HepG2 (cell line): ENCODE data around the gene CCN2. TPM values are rescaled to one million over a fixed set of nuclear protein-coding genes. Genes with fewer than 3 reads are reported as not detected.
A peak's percentile ranks its signal among the peaks of the same experiment; 100 is the strongest.

Source experiments
- BRF2 ChIP-seq: sonication (generic); formaldehyde crosslinking; IDR thresholded peaks from 2 replicates; pipeline ENCODE4 v1.8.1; 2022; ENCODE audit warnings: mild to moderate bottlenecking, missing genetic modification reagents
- CREBL2 ChIP-seq: sonication (generic); formaldehyde crosslinking; IDR thresholded peaks from 2 replicates; pipeline ENCODE4 v1.8.1; 2023; ENCODE audit warnings: missing genetic modification reagents, mild to moderate bottlenecking, borderline replicate concordance
- DNMT3B ChIP-seq: conservative IDR thresholded peaks from 2 replicates; pipeline ENCODE4 v1.6.1; 2016; ENCODE audit warnings: missing biosample characterization, control low read depth
- ERF ChIP-seq: IDR thresholded peaks from 2 replicates; pipeline ENCODE4 v1.6.1; 2018; ENCODE audit warnings: missing biosample characterization, missing genetic modification reagents
- HMGA1 ChIP-seq: sonication (generic); formaldehyde crosslinking; conservative IDR thresholded peaks from 2 replicates; pipeline ENCODE4 v1.4.0; 2020; ENCODE audit warnings: missing genetic modification reagents
- HOXD1 ChIP-seq: sonication (generic); formaldehyde crosslinking; IDR thresholded peaks from 2 replicates; pipeline ENCODE4 v1.5.0; 2020; ENCODE audit warnings: missing genetic modification reagents
- IKZF5 ChIP-seq: IDR thresholded peaks from 2 replicates; pipeline ENCODE4 v1.6.1; 2018; ENCODE audit warnings: missing genetic modification reagents, mild to moderate bottlenecking, missing compliant biosample characterization
- NFE2L1 ChIP-seq: sonication (generic); formaldehyde crosslinking; IDR thresholded peaks from 2 replicates; pipeline ENCODE4 v1.4.0; 2020; ENCODE audit warnings: missing genetic modification reagents, mild to moderate bottlenecking, borderline replicate concordance
- NR2F1 ChIP-seq, 2 experiments: fragments of 450-650 bp in 1 of 2; formaldehyde crosslinking in 1 of 2; IDR thresholded peaks; 2 replicates each; pipeline versions ENCODE4 v1.5.0 to v1.6.1; 2016 to 2020; ENCODE audit warnings: mild to moderate bottlenecking in 1 of 2, missing compliant biosample characterization in 1 of 2, missing genetic modification reagents in 1 of 2, moderate library complexity in 1 of 2
- RARG ChIP-seq: sonication (generic); formaldehyde crosslinking; IDR thresholded peaks from 2 replicates; pipeline ENCODE4 v1.4.0; 2020; ENCODE audit warnings: low read depth, mild to moderate bottlenecking, missing genetic modification reagents
- RBAK ChIP-seq: sonication (generic); formaldehyde crosslinking; IDR thresholded peaks from 2 replicates; pipeline ENCODE4 v1.5.1; 2020; ENCODE audit warnings: mild to moderate bottlenecking, missing genetic modification reagents
- RFX5 ChIP-seq: IDR thresholded peaks from 2 replicates; pipeline ENCODE4 v1.6.1; 2011; ENCODE audit warnings: low read depth, low read length, improper control_type of control experiment
- SP140L ChIP-seq: sonication (generic); formaldehyde crosslinking; IDR thresholded peaks from 2 replicates; pipeline ENCODE4 v1.4.0; 2020; ENCODE audit warnings: missing genetic modification reagents, borderline replicate concordance
- SPEN ChIP-seq: sonication (generic); formaldehyde crosslinking; IDR thresholded peaks from 2 replicates; pipeline ENCODE4 v1.5.1; 2020; ENCODE audit warnings: low read depth, mild to moderate bottlenecking, missing genetic modification reagents
- ZBTB49 ChIP-seq: sonication (generic); formaldehyde crosslinking; IDR thresholded peaks from 2 replicates; pipeline ENCODE4 v1.4.0; 2020; ENCODE audit warnings: missing genetic modification reagents, borderline replicate concordance
- ZBTB8A ChIP-seq: sonication (generic); formaldehyde crosslinking; IDR thresholded peaks from 2 replicates; pipeline ENCODE4 v1.4.0; 2020; ENCODE audit warnings: mild to moderate bottlenecking, low read depth, missing genetic modification reagents, borderline replicate concordance
- ZFP91 ChIP-seq: sonication (generic); formaldehyde crosslinking; IDR thresholded peaks from 2 replicates; pipeline ENCODE4 v1.9.0; 2022; ENCODE audit warnings: missing genetic modification reagents, mild to moderate bottlenecking, borderline replicate concordance
- ZNF274 ChIP-seq: sonication (generic); formaldehyde crosslinking; IDR thresholded peaks from 2 replicates; pipeline ENCODE4 v1.5.1; 2020; ENCODE audit warnings: mild to moderate bottlenecking, missing genetic modification reagents
- ZNF331 ChIP-seq: sonication (generic); formaldehyde crosslinking; IDR thresholded peaks from 2 replicates; pipeline ENCODE4 v1.4.0; 2020; ENCODE audit warnings: missing genetic modification reagents
- ZNF362 ChIP-seq: sonication (generic); formaldehyde crosslinking; IDR thresholded peaks from 2 replicates; pipeline ENCODE4 v1.4.0; 2020; ENCODE audit warnings: missing genetic modification reagents, mild to moderate bottlenecking, borderline replicate concordance
- ZNF605 ChIP-seq: sonication (generic); formaldehyde crosslinking; IDR thresholded peaks from 2 replicates; pipeline ENCODE4 v1.8.0; 2022; ENCODE audit warnings: mild to moderate bottlenecking, missing genetic modification reagents
- polyA plus RNA-seq, 8 experiments: library from polyadenylated mRNA; depleted of rRNA in 3 of 8; stranded (reverse) in 7 of 8; unstranded in 1 of 8; fragments of >200 nt; fragmentation: Illumina TruSeq in 4 of 8; extraction: Trizol in 4 of 8; gene quantifications; 2 replicates each; pipeline versions ENCODE4 v1.2.1 to v1.2.3, GENCODE V29; 2011 to 2016; ENCODE audit warnings: low read depth in 4 of 8, missing spikeins in 1 of 8, mixed read lengths in 1 of 8; ENCODE audit not compliant: insufficient read depth in 1 of 8
- total RNA-seq, 5 experiments: library from RNA; depleted of rRNA; stranded (reverse); fragments of >200 nt; fragmentation: Illumina TruSeq; extraction: Trizol; gene quantifications; 2 replicates each; pipeline ENCODE4 v1.2.3, GENCODE V29; 2016; ENCODE audit warnings: low read depth in 1 of 5

The CCN2 gene
- total and polyA plus RNA-seq, 2 of the 13 experiments (the other 11 are each of a cell fraction or from before 2014, with no cell fraction given) = 34.7 to 316 TPM

- TF ChIP-seq SP140L (CRISPR knock-in tag) (no peak; the same call in 1 of the 2 replicates), ZNF331 (CRISPR knock-in tag) (peak; percentile 99), BRF2 (CRISPR knock-in tag) (no peak; the same call in none of the 2 replicates), ZBTB49 (CRISPR knock-in tag) (no peak), RARG (no peak), IKZF5 (CRISPR knock-in tag) (peak; percentile 98), CREBL2 (CRISPR knock-in tag) (no peak), NR2F1 (CRISPR knock-in tag; IDR thresholded peaks at IDR 0.05) (peak; percentile 36 to 69), RFX5 (no peak), SPEN (CRISPR knock-in tag) (peak; percentile 75), DNMT3B (CRISPR knock-in tag) (no peak), ZNF362 (peak; percentile 89; the same call in 1 of the 2 replicates), HMGA1 (CRISPR knock-in tag) (no peak), ZNF605 (no peak), NFE2L1 (no peak), ZNF274 (CRISPR knock-in tag) (peak; percentile 58; the same call in 1 of the 2 replicates), ERF (CRISPR knock-in tag) (peak; percentile 97), ZBTB8A (CRISPR knock-in tag) (no peak), ZFP91 (CRISPR knock-in tag) (peak; percentile 35; the same call in 1 of the 2 replicates), RBAK (CRISPR knock-in tag) (peak; percentile 40; the same call in 1 of the 2 replicates), HOXD1 (peak; percentile 98)
These were observed 7.6 kb upstream of the CCN2 start (continued) for GRCh38 chr6:131958542-131959470.
